KMS-11 (cell line): ENCODE results near the gene PHKB.

Experiments
- H2AFZ ChIP-seq: fragments of 200-600 bp; sonication (generic); 2 replicates; pipeline ENCODE4 v1.6.1; 2016; ENCODE audit warnings: antibody characterized with exemption, mixed run types, low read depth
- H3K27ac ChIP-seq: fragments of 200-600 bp; sonication (generic); 2 replicates; pipeline ENCODE4 v1.6.1; 2016; ENCODE audit warnings: mild to moderate bottlenecking, mixed run types
- H3K27me3 ChIP-seq: fragments of 200-600 bp; sonication (generic); 2 replicates; pipeline ENCODE4 v1.6.1; 2017; ENCODE audit warnings: mild to moderate bottlenecking, low read depth, mixed run types, moderate library complexity; ENCODE audit not compliant: insufficient read depth
- H3K36me3 ChIP-seq: fragments of 200-600 bp; sonication (generic); 2 replicates; pipeline ENCODE4 v1.6.1; 2017; ENCODE audit warnings: mild to moderate bottlenecking, mixed run types; ENCODE audit not compliant: insufficient read depth
- H3K4me1 ChIP-seq: fragments of 200-600 bp; sonication (generic); 2 replicates; pipeline ENCODE4 v1.6.1; 2016; ENCODE audit warnings: mild to moderate bottlenecking, low read depth, mixed run types; ENCODE audit not compliant: poor library complexity, severe bottlenecking
- H3K4me2 ChIP-seq: fragments of 200-600 bp; sonication (generic); 2 replicates; pipeline ENCODE4 v1.7.0; 2016; ENCODE audit warnings: mild to moderate bottlenecking, mixed run types
- H3K4me3 ChIP-seq: fragments of 200-600 bp; sonication (generic); IDR thresholded peaks from 2 replicates; pipeline ENCODE4 v1.6.1; 2017; ENCODE audit warnings: low read depth, low read length, mixed read lengths; ENCODE audit not compliant: insufficient read depth
- H3K79me2 ChIP-seq: fragments of 200-600 bp; sonication (generic); 2 replicates; pipeline ENCODE4 v1.6.1; 2016; ENCODE audit warnings: low read depth, mixed run types; ENCODE audit not compliant: insufficient read depth
- H3K9ac ChIP-seq: fragments of 200-600 bp; sonication (generic); 2 replicates; pipeline ENCODE4 v1.6.1; 2016; ENCODE audit warnings: mild to moderate bottlenecking, mixed run types
- H4K20me1 ChIP-seq: fragments of 200-600 bp; sonication (generic); 2 replicates; pipeline ENCODE4 v1.6.1; 2016; ENCODE audit warnings: mild to moderate bottlenecking, mixed run types; ENCODE audit not compliant: insufficient read depth
- TF ChIP-seq, protein P1 (sequence below): fragments of 200-600 bp; sonication (generic); conservative IDR thresholded peaks from 2 replicates; pipeline ENCODE4 v1.6.1; 2017; ENCODE audit warnings: low read depth, mild to moderate bottlenecking, antibody characterized with exemption, low read length, moderate library complexity, mixed read lengths

PHKB gene

DNA sequence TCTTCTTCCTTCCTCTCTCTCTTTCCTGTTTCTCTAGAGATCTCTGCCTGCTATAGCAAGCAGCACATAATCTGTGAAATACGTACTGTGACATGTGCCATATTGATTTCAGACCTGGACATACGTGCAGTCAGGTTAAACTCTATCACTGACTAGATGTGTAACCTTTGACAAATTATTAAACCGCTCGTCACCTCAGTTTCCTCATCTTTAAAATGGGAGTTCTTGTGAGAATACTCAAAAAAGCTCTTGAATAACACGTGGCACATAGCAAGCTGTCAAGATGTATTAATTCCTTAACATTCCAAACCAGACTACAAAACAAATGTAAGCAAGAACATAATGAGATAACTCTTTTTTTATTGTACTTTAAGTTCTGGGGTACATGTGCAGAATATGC is 170.0 kb downstream of the PHKB start:
- no peaks in the 10 kb centered on the region for H3K79me2 ChIP-seq
- no peaks in the 10 kb centered on the region for H3K36me3 ChIP-seq
- no peak overlapping the region for H3K4me2 ChIP-seq
- no peaks in the 10 kb centered on the region for H3K27me3 ChIP-seq
- H2AFZ ChIP-seq, result no peak overlapping the region
- H3K4me3 ChIP-seq, result no peak overlapping the region
- H3K4me1 ChIP-seq, result no peaks in the 10 kb centered on the region
- H4K20me1 ChIP-seq, result no peaks in the 10 kb centered on the region
- no peak overlapping the region for H3K27ac ChIP-seq
- no peak overlapping the region for H3K9ac ChIP-seq
- TF ChIP-seq, protein P1, sequence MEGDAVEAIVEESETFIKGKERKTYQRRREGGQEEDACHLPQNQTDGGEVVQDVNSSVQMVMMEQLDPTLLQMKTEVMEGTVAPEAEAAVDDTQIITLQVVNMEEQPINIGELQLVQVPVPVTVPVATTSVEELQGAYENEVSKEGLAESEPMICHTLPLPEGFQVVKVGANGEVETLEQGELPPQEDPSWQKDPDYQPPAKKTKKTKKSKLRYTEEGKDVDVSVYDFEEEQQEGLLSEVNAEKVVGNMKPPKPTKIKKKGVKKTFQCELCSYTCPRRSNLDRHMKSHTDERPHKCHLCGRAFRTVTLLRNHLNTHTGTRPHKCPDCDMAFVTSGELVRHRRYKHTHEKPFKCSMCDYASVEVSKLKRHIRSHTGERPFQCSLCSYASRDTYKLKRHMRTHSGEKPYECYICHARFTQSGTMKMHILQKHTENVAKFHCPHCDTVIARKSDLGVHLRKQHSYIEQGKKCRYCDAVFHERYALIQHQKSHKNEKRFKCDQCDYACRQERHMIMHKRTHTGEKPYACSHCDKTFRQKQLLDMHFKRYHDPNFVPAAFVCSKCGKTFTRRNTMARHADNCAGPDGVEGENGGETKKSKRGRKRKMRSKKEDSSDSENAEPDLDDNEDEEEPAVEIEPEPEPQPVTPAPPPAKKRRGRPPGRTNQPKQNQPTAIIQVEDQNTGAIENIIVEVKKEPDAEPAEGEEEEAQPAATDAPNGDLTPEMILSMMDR, result no peak

DNA sequence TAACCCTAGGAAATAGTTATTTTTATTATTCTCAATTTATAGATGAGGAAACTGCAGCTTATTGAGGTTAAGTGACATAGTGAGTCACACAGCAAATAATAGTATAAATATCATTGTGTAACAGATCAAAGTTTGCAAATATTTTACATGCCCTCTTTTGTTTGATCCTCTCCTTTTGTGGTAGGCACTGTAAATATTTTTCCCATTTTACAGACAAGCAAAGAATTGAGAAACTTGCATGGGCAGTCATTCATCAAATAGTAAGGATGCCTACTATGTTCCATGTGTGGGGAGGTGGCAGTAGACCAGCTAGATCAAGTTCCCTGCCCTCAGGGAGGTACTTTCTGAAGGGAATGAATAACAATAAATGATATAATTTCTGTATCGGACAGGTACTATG is 173.0 kb downstream of the PHKB start:
- Histone ChIP-seq H3K9ac (no peak overlapping the region), H2AFZ (no peak overlapping the region), H3K27me3 (no peaks in the 10 kb centered on the region), H3K4me3 (no peak overlapping the region), H4K20me1 (no peaks in the 10 kb centered on the region), H3K4me1 (no peaks in the 10 kb centered on the region), H3K27ac (no peak overlapping the region), H3K4me2 (no peak overlapping the region), H3K36me3 (no peaks in the 10 kb centered on the region), H3K79me2 (no peaks in the 10 kb centered on the region)
- TF ChIP-seq, protein P1, result no peak

- Histone ChIP-seq H3K27ac (no peak overlapping the region), H3K4me2 (no peak overlapping the region), H3K36me3 (no peaks in the 10 kb centered on the region), H3K79me2 (no peaks in the 10 kb centered on the region), H4K20me1 (no peaks in the 10 kb centered on the region), H3K27me3 (no peaks in the 10 kb centered on the region), H3K4me1 (no peaks in the 10 kb centered on the region), H3K9ac (no peak overlapping the region), H3K4me3 (no peak overlapping the region), H2AFZ (no peak overlapping the region)
- TF ChIP-seq, protein P1, result no peak
Observed at GRCh38 chr16:47634727-47635126, 173.6 kb downstream of the PHKB start.

- TF ChIP-seq, protein P1, result no peak
- Histone ChIP-seq H3K4me3 (no peak overlapping the region), H2AFZ (no peak overlapping the region), H3K9ac (no peak overlapping the region), H3K27ac (no peak overlapping the region), H4K20me1 (no peaks in the 10 kb centered on the region), H3K4me2 (no peak overlapping the region), H3K27me3 (no peaks in the 10 kb centered on the region), H3K36me3 (no peaks in the 10 kb centered on the region), H3K79me2 (no peaks in the 10 kb centered on the region), H3K4me1 (no peaks in the 10 kb centered on the region)
Observed at GRCh38 chr16:47636501-47637099, 175.5 kb downstream of the PHKB start.
